ENCODE data around the gene CYP2D6.
"Not testable (repeated sequence)": the region's sequence is repeated elsewhere in the genome, so short reads cannot be mapped to it uniquely, and the experiment has no call there.

The CYP2D6 gene

GRCh38 chr22:42134100-42135020 lies 3.8 kb upstream of the CYP2D6 start:
- DNase-seq (ENCODE audit: low read depth in 1 of 2, low spot score in 1 of 2): no peak

- no peak for DNase-seq (ENCODE audit: low read depth in 1 of 2, low spot score in 1 of 2)
Measured at GRCh38 chr22:42132457-42132856, 1.8 kb upstream of the CYP2D6 start.

- DNase-seq (ENCODE audit: low read depth in 1 of 2, low spot score in 1 of 2): no peak
Measured at GRCh38 chr22:42131562-42131961, 952 bp upstream of the CYP2D6 start.

GRCh38 chr22:42130182-42130581 lies 428 bp downstream of the CYP2D6 start:
- not testable (repeated sequence) for DNase-seq (ENCODE audit: low read depth in 1 of 2, low spot score in 1 of 2)

GRCh38 chr22:42128776-42129694 lies 1.6 kb downstream of the CYP2D6 start:
- DNase-seq (ENCODE audit: low read depth in 1 of 2, low spot score in 1 of 2): not testable (repeated sequence)

- DNase-seq (ENCODE audit: low read depth in 1 of 2, low spot score in 1 of 2): not testable (repeated sequence)
Measured at GRCh38 chr22:42128007-42128406, 2.6 kb downstream of the CYP2D6 start.

GRCh38 chr22:42127606-42128005 lies 3.0 kb downstream of the CYP2D6 start:
- no peak for DNase-seq (ENCODE audit: low read depth in 1 of 2, low spot score in 1 of 2)

GRCh38 chr22:42123529-42123928 lies 7.1 kb downstream of the CYP2D6 start:
- DNase-seq (ENCODE audit: low read depth in 1 of 2, low spot score in 1 of 2): not testable (repeated sequence)

GRCh38 chr22:42120231-42121021 lies 10.2 kb downstream of the CYP2D6 start:
- DNase-seq (ENCODE audit: low read depth in 1 of 2, low spot score in 1 of 2): peak in 1 of 2 donors; percentile 55

- DNase-seq (ENCODE audit: low read depth in 1 of 2, low spot score in 1 of 2): no peak
Measured at GRCh38 chr22:42116848-42117424, 13.7 kb downstream of the CYP2D6 start.

- DNase-seq (ENCODE audit: low read depth in 1 of 2, low spot score in 1 of 2): not testable (repeated sequence)
Measured at GRCh38 chr22:42115420-42115830, 15.2 kb downstream of the CYP2D6 start.

GRCh38 chr22:42114721-42115120 lies 15.9 kb downstream of the CYP2D6 start:
- DNase-seq (ENCODE audit: low read depth in 1 of 2, low spot score in 1 of 2): no peak

- not testable (repeated sequence) for DNase-seq (ENCODE audit: low read depth in 1 of 2, low spot score in 1 of 2)
Measured at GRCh38 chr22:42112793-42113192, 17.8 kb downstream of the CYP2D6 start.

- DNase-seq (ENCODE audit: low read depth in 1 of 2, low spot score in 1 of 2): no peak
Measured at GRCh38 chr22:42111798-42112197, 18.8 kb downstream of the CYP2D6 start.

GRCh38 chr22:42108848-42109247 lies 21.8 kb downstream of the CYP2D6 start:
- no peak for DNase-seq (ENCODE audit: low read depth in 1 of 2, low spot score in 1 of 2)

GRCh38 chr22:42104332-42104860 lies 26.2 kb downstream of the CYP2D6 start:
- not testable (repeated sequence) for DNase-seq (ENCODE audit: low read depth in 1 of 2, low spot score in 1 of 2)

GRCh38 chr22:42101199-42101598 lies 29.4 kb downstream of the CYP2D6 start:
- DNase-seq (ENCODE audit: low read depth in 1 of 2, low spot score in 1 of 2): no peak

- no peak for DNase-seq (ENCODE audit: low read depth in 1 of 2, low spot score in 1 of 2)
Measured at GRCh38 chr22:42091455-42091782, 39.2 kb downstream of the CYP2D6 start.

- DNase-seq (ENCODE audit: low read depth in 1 of 2, low spot score in 1 of 2): peak; percentile 93 to 99
Measured at GRCh38 chr22:42090596-42091454, 39.8 kb downstream of the CYP2D6 start, which contains the start of gene NDUFA6. Gene NDUFA6 (minus strand): TSS chr22:42090772. CDS start chr22:42090744, 28 bp downstream.
